Osteoblast (primary cell): Measurements from ENCODE around the gene MDFI. TPM values are rescaled to one million over a fixed set of nuclear protein-coding genes. Genes with fewer than 3 reads are reported as not detected.
A peak's percentile ranks its signal among the peaks of the same experiment; 100 is the strongest.

Experiments used
- DNase-seq: peaks from one replicate; pipeline ENCODE4 v3.0.0; 2011; ENCODE audit warnings: low spot score, mixed read lengths; ENCODE audit not compliant: insufficient read length; ENCODE audit errors: missing footprints
- H2AFZ ChIP-seq: 2 replicates; pipeline ENCODE4 v1.6.0; 2011; ENCODE audit warnings: mild to moderate bottlenecking, low read length
- H3K27ac ChIP-seq: 2 replicates; pipeline ENCODE4 v1.5.1; 2011; ENCODE audit warnings: mild to moderate bottlenecking, low read depth, low read length, moderate library complexity
- H3K27me3 ChIP-seq: 2 replicates; pipeline ENCODE4 v1.6.0; 2012; ENCODE audit warnings: mild to moderate bottlenecking, control low read depth, inconsistent platforms, low read length, moderate library complexity; ENCODE audit not compliant: insufficient read depth
- H3K36me3 ChIP-seq: 2 replicates; pipeline ENCODE4 v1.5.1; 2011; ENCODE audit warnings: mild to moderate bottlenecking, low read length, control low read depth, moderate library complexity; ENCODE audit not compliant: insufficient read depth
- H3K4me1 ChIP-seq: 2 replicates; pipeline ENCODE4 v1.5.1; 2011; ENCODE audit warnings: mild to moderate bottlenecking, low read length, control low read depth, moderate library complexity; ENCODE audit not compliant: insufficient read depth
- H3K4me2 ChIP-seq: 2 replicates; pipeline ENCODE4 v1.6.0; 2011; ENCODE audit warnings: mild to moderate bottlenecking, low read length; ENCODE audit not compliant: insufficient read depth
- H3K4me3 ChIP-seq: fragments of 200-600 bp; sonication (generic); 3 replicates; pipeline ENCODE4 v1.5.1; 2012; ENCODE audit warnings: mild to moderate bottlenecking, low read length, inconsistent platforms; ENCODE audit not compliant: insufficient read depth
- H3K79me2 ChIP-seq: 2 replicates; pipeline ENCODE4 v1.6.0; 2012; ENCODE audit warnings: mild to moderate bottlenecking, low read length, control low read depth, inconsistent platforms; ENCODE audit not compliant: insufficient read depth
- H3K9me3 ChIP-seq: 2 replicates; pipeline ENCODE4 v1.5.1; 2011; ENCODE audit warnings: low read depth, low read length, control low read depth
- H4K20me1 ChIP-seq: 2 replicates; pipeline ENCODE4 v1.6.0; 2012; ENCODE audit warnings: mild to moderate bottlenecking, low read length, control low read depth; ENCODE audit not compliant: insufficient read depth
- total RNA-seq: library from RNA; depleted of rRNA; stranded (reverse); fragments of >200 nt; gene quantifications from 2 replicates; pipeline ENCODE4 v1.2.3, GENCODE V29; 2012
- TF ChIP-seq, protein P1 (sequence below): IDR thresholded peaks from 2 replicates; pipeline ENCODE4 v1.5.1; 2011; ENCODE audit warnings: mild to moderate bottlenecking, low read depth, low read length, moderate library complexity; ENCODE audit errors: extremely low read depth

The MDFI gene
- total RNA-seq, result 0.72 and 5.3 TPM in 2 replicates

- peak; percentile 74 for DNase-seq
- Histone ChIP-seq H3K36me3 (no peaks in the 10 kb centered on the region), H4K20me1 (no peaks in the 10 kb centered on the region), H3K27me3 (peaks cover 86% of the 10 kb centered on the region), H3K4me3 (no peak within 1 kb of the TSS), H3K79me2 (no peaks in the 10 kb centered on the region), H3K4me2 (no peak within 1 kb of the TSS), H3K9me3 (no peaks in the 10 kb centered on the region), H3K4me1 (no peaks in the 10 kb centered on the region), H3K27ac (no peak within 1 kb of the TSS), H2AFZ (no peak within 1 kb of the TSS)
- TF ChIP-seq, protein P1, sequence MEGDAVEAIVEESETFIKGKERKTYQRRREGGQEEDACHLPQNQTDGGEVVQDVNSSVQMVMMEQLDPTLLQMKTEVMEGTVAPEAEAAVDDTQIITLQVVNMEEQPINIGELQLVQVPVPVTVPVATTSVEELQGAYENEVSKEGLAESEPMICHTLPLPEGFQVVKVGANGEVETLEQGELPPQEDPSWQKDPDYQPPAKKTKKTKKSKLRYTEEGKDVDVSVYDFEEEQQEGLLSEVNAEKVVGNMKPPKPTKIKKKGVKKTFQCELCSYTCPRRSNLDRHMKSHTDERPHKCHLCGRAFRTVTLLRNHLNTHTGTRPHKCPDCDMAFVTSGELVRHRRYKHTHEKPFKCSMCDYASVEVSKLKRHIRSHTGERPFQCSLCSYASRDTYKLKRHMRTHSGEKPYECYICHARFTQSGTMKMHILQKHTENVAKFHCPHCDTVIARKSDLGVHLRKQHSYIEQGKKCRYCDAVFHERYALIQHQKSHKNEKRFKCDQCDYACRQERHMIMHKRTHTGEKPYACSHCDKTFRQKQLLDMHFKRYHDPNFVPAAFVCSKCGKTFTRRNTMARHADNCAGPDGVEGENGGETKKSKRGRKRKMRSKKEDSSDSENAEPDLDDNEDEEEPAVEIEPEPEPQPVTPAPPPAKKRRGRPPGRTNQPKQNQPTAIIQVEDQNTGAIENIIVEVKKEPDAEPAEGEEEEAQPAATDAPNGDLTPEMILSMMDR, result no peak
These were observed at the start of gene MDFI for GRCh38 chr6:41638002-41638934. Gene MDFI (plus strand): TSS chr6:41638468. CDS start chr6:41638750, 282 bp downstream.

DNA sequence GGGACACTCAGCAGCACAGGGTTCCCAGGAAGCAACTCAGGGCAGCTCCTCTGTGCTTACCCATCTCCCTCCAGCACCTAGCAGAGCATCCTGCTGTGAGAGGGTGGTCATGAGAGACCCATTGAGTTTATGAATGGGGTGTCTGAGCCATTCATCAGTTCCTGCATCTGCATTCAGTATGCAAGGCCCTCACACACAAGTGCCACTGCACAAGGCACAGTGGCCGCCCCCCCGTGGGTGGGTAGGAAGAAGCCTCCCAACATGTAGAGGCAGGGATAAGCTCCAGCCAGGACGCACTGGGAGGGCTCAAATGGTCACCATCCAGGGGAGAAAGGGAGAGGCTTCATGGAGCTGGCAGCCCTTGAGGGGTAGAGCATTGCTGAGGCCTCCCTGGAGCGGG lies 49.0 kb upstream of the MDFI start:
- no peak overlapping the region for H3K4me3 ChIP-seq
- H2AFZ ChIP-seq, result no peak overlapping the region
- DNase-seq, result no peak
- H4K20me1 ChIP-seq, result peaks cover 3% of the 10 kb centered on the region
- H3K4me2 ChIP-seq, result no peak overlapping the region
- no peaks in the 10 kb centered on the region for H3K9me3 ChIP-seq
- H3K36me3 ChIP-seq, result no peaks in the 10 kb centered on the region
- no peaks in the 10 kb centered on the region for H3K79me2 ChIP-seq
- no peaks in the 10 kb centered on the region for H3K27me3 ChIP-seq
- H3K27ac ChIP-seq, result no peak overlapping the region
- TF ChIP-seq, protein P1, result no peak
- H3K4me1 ChIP-seq, result no peaks in the 10 kb centered on the region

DNA sequence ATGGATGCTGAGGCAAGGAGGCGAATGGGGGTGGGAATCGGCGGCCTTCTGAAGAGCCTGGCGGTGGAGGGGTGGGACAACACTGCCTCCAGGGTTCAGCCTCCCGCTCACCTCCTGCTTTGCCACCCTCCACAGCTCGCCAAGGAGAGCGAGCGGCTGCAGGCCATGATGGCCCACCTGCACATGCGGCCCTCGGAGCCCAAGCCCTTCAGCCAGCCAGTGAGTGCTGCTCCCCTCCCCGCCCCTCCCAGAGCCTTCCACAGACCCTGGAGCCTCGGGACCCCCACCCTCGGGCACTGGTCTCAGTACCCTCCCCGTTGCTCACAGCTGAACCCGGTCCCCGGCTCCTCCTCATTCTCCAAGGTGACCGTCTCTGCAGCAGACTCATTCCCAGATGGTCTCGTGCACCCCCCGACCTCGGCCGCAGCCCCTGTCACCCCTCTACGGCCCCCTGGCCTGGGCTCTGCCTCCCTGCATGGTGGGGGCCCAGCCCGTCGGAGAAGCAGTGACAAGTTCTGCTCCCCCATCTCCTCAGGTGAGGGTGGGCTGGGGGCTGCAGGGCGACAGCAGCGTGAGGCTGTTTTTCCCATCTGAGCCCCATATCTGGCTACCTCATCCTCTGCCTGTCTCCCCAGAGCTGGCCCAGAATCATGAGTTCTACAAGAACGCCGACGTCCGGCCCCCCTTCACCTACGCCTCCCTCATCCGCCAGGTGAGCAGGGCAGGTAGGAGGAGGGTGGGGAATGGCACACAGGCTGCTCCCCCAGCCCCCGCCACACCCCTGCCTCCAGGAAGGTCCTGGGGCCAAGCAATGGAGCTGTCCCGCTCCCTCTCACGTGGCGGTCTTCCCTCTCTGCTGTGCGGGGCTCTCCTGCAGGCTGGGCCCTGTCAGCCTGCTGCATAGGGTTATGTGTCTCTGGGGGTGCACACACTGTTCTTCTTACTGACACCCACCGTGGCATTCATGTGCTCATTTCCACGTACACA lies 48.3 kb upstream of the MDFI start:
- Histone ChIP-seq H3K36me3 (no peaks in the 10 kb centered on the region), H4K20me1 (peaks cover 3% of the 10 kb centered on the region), H3K9me3 (no peaks in the 10 kb centered on the region), H3K4me3 (no peak overlapping the region), H3K27me3 (no peaks in the 10 kb centered on the region), H3K4me2 (no peak overlapping the region), H3K79me2 (no peaks in the 10 kb centered on the region), H3K27ac (no peak overlapping the region), H3K4me1 (no peaks in the 10 kb centered on the region), H2AFZ (no peak overlapping the region)
- no peak for DNase-seq
- TF ChIP-seq, protein P1, result no peak
